PC-9 (cell line): ENCODE results near the gene BAG1.

ENCODE experiments used
- CTCF ChIP-seq: fragments of 200-600 bp; sonication (generic); conservative IDR thresholded peaks from 2 replicates; pipeline ENCODE4 v1.6.1; 2017; ENCODE audit warnings: mixed run types, antibody characterized with exemption, mild to moderate bottlenecking, moderate library complexity
- EZH2 ChIP-seq: fragments of 200-600 bp; sonication (generic); IDR thresholded peaks from 2 replicates; pipeline ENCODE4 v1.8.0; 2017; ENCODE audit warnings: antibody characterized with exemption, low read depth

DNA sequence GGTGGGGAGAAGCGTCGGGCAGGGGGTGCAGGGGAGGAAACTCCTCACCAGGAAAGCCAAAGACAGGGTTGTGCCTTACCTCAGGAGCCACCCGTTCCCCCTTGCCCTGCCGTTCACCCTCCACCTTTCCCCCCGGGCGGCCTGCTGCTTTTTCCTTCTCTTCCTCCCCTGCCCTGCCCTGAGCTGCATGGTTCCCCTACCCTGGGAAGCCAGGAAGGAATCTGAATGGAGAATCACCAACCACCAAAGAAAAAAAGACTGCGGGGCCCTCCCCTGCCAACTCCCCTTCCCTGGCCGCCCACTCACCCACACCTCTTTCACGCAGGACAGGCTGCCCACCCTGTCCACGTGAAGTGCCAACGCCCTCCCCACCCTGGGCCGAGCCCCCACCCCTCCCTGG, 25.0 kb upstream of the BAG1 start:
- TF ChIP-seq EZH2, result no peak
- TF ChIP-seq CTCF, result no peak
